K562 (cell line): ENCODE results near the gene RCOR1. TPM values are rescaled to one million over a fixed set of nuclear protein-coding genes. Genes with fewer than 3 reads are reported as not detected.

Experiments used
- ATAC-seq: fragments of 200-7000 bp; cut with Tn5 transposase; 3 replicates; pipeline ENCODE4 v1.9.1; 2020; ENCODE audit warnings: moderate library complexity
- BruUV-seq: library from RNA; stranded (reverse); fragments of 400-500 nt; replicated peaks from 2 replicates; lab custom pipeline; 2021; lab: Mats Ljungman, UMichigan
- CTCF ChIA-PET: fragments of 300-600 bp; formaldehyde crosslinking; extraction: SDS; loops from one replicate; lab custom pipeline; 2021; ENCODE audit warnings: low intra/inter-chr PET ratio; lab: Yijun Ruan, JAX
- POLR2A ChIA-PET: fragments of 300-600, 350-650 bp; sonication (Branson Sonifier 250); formaldehyde crosslinking; extraction: SDS; loops from one replicate; lab custom pipeline; 2021; ENCODE audit warnings: antibody characterized with exemption, inconsistent platforms; lab: Yijun Ruan, JAX
- DNase-seq, 4 experiments: peaks; one replicate each; pipeline versions ENCODE4 v3.0.0 to v3.0.0-alpha.2; 2011 to 2018; ENCODE audit warnings: low spot score in 3 of 4, mixed read lengths in 3 of 4; ENCODE audit errors: extremely low read depth in 1 of 4
- FAIRE-seq: peaks from 2 replicates; lab custom pipeline; 2011; peaks lifted over from hg19 to GRCh38; lab: Jason Lieb, UNC
- H2AFZ ChIP-seq: 2 replicates; pipeline ENCODE4 v1.6.0; 2011; ENCODE audit warnings: low read depth, low read length, control low read depth, inconsistent platforms
- H3K27ac ChIP-seq: fragments of 200-600 bp; 3 replicates; pipeline ENCODE4 v1.8.0; 2011; ENCODE audit warnings: low read depth, mild to moderate bottlenecking, control low read depth, inconsistent platforms, low read length, moderate library complexity, mixed read lengths; ENCODE audit errors: extremely low read depth
- H3K27me3 ChIP-seq, 2 experiments: fragments of 300-600 bp in 1 of 2; 2 replicates in 1 of 2; 3 replicates in 1 of 2; pipeline versions ENCODE4 v1.6.0 to v1.8.0; 2011; ENCODE audit warnings: inconsistent platforms in 2 of 2, low read length in 2 of 2, mild to moderate bottlenecking in 1 of 2, mixed read lengths in 1 of 2, moderate library complexity in 1 of 2; ENCODE audit not compliant: control insufficient read depth in 2 of 2, insufficient read depth in 2 of 2
- H3K36me3 ChIP-seq: fragments of 300-600 bp; 3 replicates; pipeline ENCODE4 v1.8.0; 2011; ENCODE audit warnings: mild to moderate bottlenecking, low read length, inconsistent platforms; ENCODE audit not compliant: control insufficient read depth, insufficient read depth
- H3K4me1 ChIP-seq, 2 experiments: fragments of 200-600 bp in 1 of 2; replicated peaks in 1 of 2; 2 replicates in 1 of 2; 3 replicates in 1 of 2; pipeline versions ENCODE4 v1.5.1 to v1.8.0; 2011; ENCODE audit warnings: inconsistent platforms in 2 of 2, low read length in 2 of 2, mild to moderate bottlenecking in 1 of 2, mixed read lengths in 1 of 2, moderate library complexity in 1 of 2; ENCODE audit not compliant: control insufficient read depth in 2 of 2, insufficient read depth in 2 of 2
- H3K4me2 ChIP-seq: 2 replicates; pipeline ENCODE4 v1.6.1; 2011; ENCODE audit warnings: low read length, control low read depth, inconsistent platforms, mixed read lengths; ENCODE audit not compliant: insufficient read depth
- H3K4me3 ChIP-seq: fragments of 200-600 bp; sonication (generic), shearing (Covaris generic); 2 replicates; pipeline ENCODE4 v1.5.1; 2016; ENCODE audit warnings: control low read depth, inconsistent platforms
- H3K79me2 ChIP-seq: fragments of 200-600 bp; 3 replicates; pipeline ENCODE4 v1.8.0; 2011; ENCODE audit warnings: low read length, inconsistent platforms; ENCODE audit not compliant: control insufficient read depth, insufficient read depth
- H3K9ac ChIP-seq, 2 experiments: 2 replicates each; pipeline versions ENCODE4 v1.6.0 to v1.6.1; 2011; ENCODE audit warnings: low read depth in 2 of 2, low read length in 2 of 2, control low read depth in 1 of 2, inconsistent platforms in 1 of 2, mild to moderate bottlenecking in 1 of 2, mixed read lengths in 1 of 2; ENCODE audit not compliant: insufficient read depth in 1 of 2
- H3K9me1 ChIP-seq: one replicate; pipeline ENCODE4 v1.6.0; 2011; ENCODE audit warnings: inconsistent platforms, mild to moderate bottlenecking, low read length, moderate library complexity; ENCODE audit not compliant: control insufficient read depth, insufficient read depth
- H3K9me3 ChIP-seq: replicated peaks from 2 replicates; pipeline ENCODE4 v1.5.1; 2011; ENCODE audit warnings: low read depth, low read length, inconsistent platforms; ENCODE audit not compliant: control insufficient read depth, insufficient read depth
- H4K20me1 ChIP-seq: replicated peaks from 2 replicates; pipeline ENCODE4 v1.6.1; 2011; ENCODE audit warnings: low read length, inconsistent platforms, mixed read lengths; ENCODE audit not compliant: control insufficient read depth, insufficient read depth
- ARID1B ChIP-seq: fragments of 450-650 bp; IDR thresholded peaks from 2 replicates; pipeline ENCODE4 v1.6.1; 2016; ENCODE audit warnings: antibody characterized with exemption, mild to moderate bottlenecking, inconsistent platforms
- KAT8 ChIP-seq: fragments of 450-650 bp; IDR thresholded peaks from 2 replicates; pipeline ENCODE4 v1.6.1; 2016; ENCODE audit warnings: low read depth, mild to moderate bottlenecking
- NR1H2 ChIP-seq: sonication (generic); formaldehyde crosslinking; IDR thresholded peaks from 2 replicates; pipeline ENCODE4 v1.4.0; 2020; ENCODE audit warnings: mild to moderate bottlenecking, missing genetic modification reagents
- POLR2AphosphoS5 ChIP-seq: IDR thresholded peaks from 2 replicates; pipeline ENCODE4 v1.6.1; 2011; ENCODE audit warnings: mild to moderate bottlenecking, low read depth, low read length, moderate library complexity; ENCODE audit not compliant: control insufficient read depth, insufficient read depth
- PPARD ChIP-seq: fragments of 250-450 bp; sonication (Bioruptor Pico); IDR thresholded peaks from 2 replicates; pipeline ENCODE4 v1.8.0; 2022; ENCODE audit warnings: inconsistent platforms, mild to moderate bottlenecking, moderate library complexity
- SMAD1 ChIP-seq: fragments of 150-350 bp; IDR thresholded peaks from 2 replicates; pipeline ENCODE4 v1.6.1; 2014; ENCODE audit warnings: low read length, low read depth; ENCODE audit not compliant: partially characterized antibody
- SMARCA4 ChIP-seq: fragments of 450-650 bp; IDR thresholded peaks from 2 replicates; pipeline ENCODE4 v1.6.1; 2016
- ZNF184 ChIP-seq: sonication (generic); formaldehyde crosslinking; IDR thresholded peaks from 2 replicates; pipeline ENCODE4 v1.5.0; 2020; ENCODE audit warnings: missing genetic modification reagents
- ZNF318 ChIP-seq, 2 experiments: fragments of 450-650 bp; IDR thresholded peaks; 2 replicates each; pipeline ENCODE4 v1.6.1; 2016; ENCODE audit warnings: mild to moderate bottlenecking in 2 of 2, borderline replicate concordance in 1 of 2, low read depth in 1 of 2, moderate library complexity in 1 of 2
- ZNF511 ChIP-seq: sonication (generic); formaldehyde crosslinking; IDR thresholded peaks from 2 replicates; pipeline ENCODE4 v1.8.0; 2022; ENCODE audit warnings: mild to moderate bottlenecking, missing genetic modification reagents
- ZSCAN32 ChIP-seq: fragments of 450-650 bp; formaldehyde crosslinking; IDR thresholded peaks from 2 replicates; pipeline ENCODE4 v1.4.0; 2020; ENCODE audit warnings: mild to moderate bottlenecking, moderate library complexity
- WGBS: fragments of 100-300 bp; shearing (Covaris generic); methylation state at CpG from one replicate; pipeline ENCODE4 v1.1.6; 2016; ENCODE audit warnings: low coverage, mixed read lengths; ENCODE audit not compliant: insufficient coverage; ENCODE audit errors: missing lambda C conversion rate; 5-methylcytosine and 5-hydroxymethylcytosine counted together
- in situ Hi-C: fragments of 300-500 bp; cut with MboI; formaldehyde crosslinking; loops from 4 replicates; pipeline ENCODE4 v1.15.0; 2018; ENCODE audit warnings: inconsistent platforms, mixed read lengths
- intact Hi-C: fragments of 100-400 bp; cut with micrococcal nuclease; formaldehyde crosslinking; loops from 2 replicates; pipeline ENCODE4 v1.14.2; 2022
- polyA plus RNA-seq, 8 experiments: library from polyadenylated mRNA; depleted of rRNA in 4 of 8; stranded (reverse) in 5 of 8; unstranded in 3 of 8; fragments of >200 nt; fragmentation: Nextera tagmentation in 2 of 8; fragmentation: Illumina TruSeq in 1 of 8; extraction: Ambion mirVana in 2 of 8; extraction: Trizol in 1 of 8; gene quantifications; 2 replicates each; pipeline versions ENCODE4 v1.2.1 to v1.2.3, GENCODE V29; 2011 to 2014; ENCODE audit warnings: inconsistent platforms in 1 of 8, missing spikeins in 1 of 8
- total RNA-seq, 7 experiments: library from RNA; depleted of rRNA in 6 of 7; stranded (reverse); fragments of >200 nt in 6 of 7; fragmentation: Illumina TruSeq in 2 of 7; extraction: Trizol in 2 of 7; gene quantifications; 2 replicates each; pipeline versions ENCODE4 v1.2.1 to v1.2.3, GENCODE V29; 2011 to 2021; ENCODE audit warnings: low replicate concordance in 1 of 7

The RCOR1 gene
- total and polyA plus RNA-seq, 9 of the 15 experiments (the other 6 are each of a cell fraction or from before 2014, with no cell fraction given) = 8.5 to 47.9 (median 20.9) TPM

- no peaks in the 10 kb centered on the region for H3K9me1 ChIP-seq
- no TSS peak for BruUV-seq
- no peak overlapping the region; the same call in 1 of the 2 replicates for H3K4me2 ChIP-seq
- ChIA-PET POLR2A (interaction anchor here (0.9 to 2.0 kb wide), 4 partner anchors 10 to 101 kb away, joined by 3 to 7 read pairs (median 4); no protein-coding TSS in a partner anchor), CTCF (no interaction called here)
- H4K20me1 ChIP-seq = peaks cover 10% of the 10 kb centered on the region; the same call in 1 of the 2 replicates
- H3K4me3 ChIP-seq = no peak overlapping the region
- intact Hi-C loops (no loop called here), in situ Hi-C loops (no loop called here)
- H3K36me3 ChIP-seq = peaks cover 42% of the 10 kb centered on the region; the same call in 2 of the 3 replicates
- 76% methylated on average over 5 of the region's 6 CpGs for WGBS
- H3K9me3 ChIP-seq = no peaks in the 10 kb centered on the region
- ATAC-seq (no peak), FAIRE-seq (no peak), DNase-seq (no peak)
- no peaks in the 10 kb centered on the region for H3K27me3 ChIP-seq
- peaks cover 17 to 33% of the 10 kb centered on the region in 2 experiments for H3K4me1 ChIP-seq
- H3K79me2 ChIP-seq = peaks cover 94% of the 10 kb centered on the region
- no peak overlapping the region for H3K9ac ChIP-seq
- no peak overlapping the region for H2AFZ ChIP-seq
- no peak overlapping the region for H3K27ac ChIP-seq
- no peak for TF ChIP-seq SMARCA4
- no peak for TF ChIP-seq ARID1B
- TF ChIP-seq KAT8 = no peak
- TF ChIP-seq ZNF511 (CRISPR knock-in tag) = no peak
- TF ChIP-seq POLR2AphosphoS5 = no peak
- TF ChIP-seq ZSCAN32 (CRISPR knock-in tag) = no peak
- TF ChIP-seq ZNF318 (IDR thresholded peaks at IDR 0.05; ENCODE audit: borderline replicate concordance in 1 of 2, low read depth in 1 of 2) = no peak
- no peak for TF ChIP-seq ZNF184 (CRISPR knock-in tag)
- TF ChIP-seq PPARD (CRISPR knock-in tag) = no peak
- TF ChIP-seq SMAD1 = no peak
- no peak for TF ChIP-seq NR1H2
Observed at GRCh38 chr14:102625564-102626296, 33.3 kb downstream of the RCOR1 start.
